Measurements from ENCODE around the gene ITSN2. TPM values are rescaled to one million over a fixed set of nuclear protein-coding genes. Genes with fewer than 3 reads are reported as not detected.

Gene ITSN2
- polyA plus RNA-seq, 1 donor from 2014 or later, result 10.6 TPM

DNA sequence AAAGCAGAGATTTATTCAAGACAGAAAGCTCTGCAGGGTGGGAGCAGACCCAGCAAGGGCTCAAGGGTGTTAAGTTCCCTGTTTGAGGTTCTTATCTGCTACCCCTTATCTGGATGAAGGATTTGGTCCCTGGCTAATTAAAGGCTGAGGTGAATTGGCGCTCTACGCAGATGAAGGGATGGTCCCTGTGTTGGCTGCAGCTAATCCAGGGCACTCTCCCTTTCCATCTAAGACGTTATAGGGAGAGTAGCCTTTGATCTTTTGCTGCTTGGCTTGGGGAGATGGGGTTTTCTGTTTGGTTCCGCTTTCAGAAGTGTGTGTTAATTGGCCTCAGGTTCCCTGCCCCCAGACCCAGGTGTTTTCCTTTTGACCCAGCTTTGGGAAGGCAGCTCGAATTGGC is 168.5 kb downstream of the ITSN2 start:
- Histone ChIP-seq H3F3A (ENCODE audit: insufficient read depth, low read length, poor library complexity, severe bottlenecking) (no peaks in the 10 kb centered on the region), H2AFZ (ENCODE audit: low read depth, low read length) (no peak overlapping the region), H3K4me3 (ENCODE audit: low read length) (no peak overlapping the region), H3K9ac (ENCODE audit: low read length) (no peak overlapping the region), H3K36me3 (ENCODE audit: insufficient read depth, low read length) (peaks cover 8% of the 10 kb centered on the region), H3K9me2 (ENCODE audit: insufficient read depth, low read length) (no peaks in the 10 kb centered on the region), H4K20me1 (ENCODE audit: insufficient read depth) (no peaks in the 10 kb centered on the region), H3K79me2 (replicated peaks; ENCODE audit: insufficient read depth, low read length) (no peaks in the 10 kb centered on the region), H3K9me3 (ENCODE audit: low read length) (no peaks in the 10 kb centered on the region), H3K27ac (ENCODE audit: low read length) (no peak overlapping the region), H3K4me2 (ENCODE audit: low read length) (no peak overlapping the region), H3K27me3 (ENCODE audit: insufficient read depth, low read depth, low read length) (no peaks in the 10 kb centered on the region)
- TF ChIP-seq TAF1 (IDR thresholded peaks at IDR 0.05; ENCODE audit: low read depth) (no peak), EZH2 (IDR thresholded peaks at IDR 0.05; ENCODE audit: borderline replicate concordance, insufficient read depth, low read length, poor library complexity, severe bottlenecking) (no peak), POLR2AphosphoS5 (IDR thresholded peaks at IDR 0.05) (no peak), RAD21 (conservative IDR thresholded peaks at IDR 0.05) (no peak), SMC3 (conservative IDR thresholded peaks at IDR 0.05; ENCODE audit: poor library complexity) (no peak), EP300 (conservative IDR thresholded peaks at IDR 0.05; ENCODE audit: poor library complexity, severe bottlenecking) (no peak), MXI1 (conservative IDR thresholded peaks at IDR 0.05; ENCODE audit: poor library complexity, severe bottlenecking) (no peak)
- TF ChIP-seq, protein P1, sequence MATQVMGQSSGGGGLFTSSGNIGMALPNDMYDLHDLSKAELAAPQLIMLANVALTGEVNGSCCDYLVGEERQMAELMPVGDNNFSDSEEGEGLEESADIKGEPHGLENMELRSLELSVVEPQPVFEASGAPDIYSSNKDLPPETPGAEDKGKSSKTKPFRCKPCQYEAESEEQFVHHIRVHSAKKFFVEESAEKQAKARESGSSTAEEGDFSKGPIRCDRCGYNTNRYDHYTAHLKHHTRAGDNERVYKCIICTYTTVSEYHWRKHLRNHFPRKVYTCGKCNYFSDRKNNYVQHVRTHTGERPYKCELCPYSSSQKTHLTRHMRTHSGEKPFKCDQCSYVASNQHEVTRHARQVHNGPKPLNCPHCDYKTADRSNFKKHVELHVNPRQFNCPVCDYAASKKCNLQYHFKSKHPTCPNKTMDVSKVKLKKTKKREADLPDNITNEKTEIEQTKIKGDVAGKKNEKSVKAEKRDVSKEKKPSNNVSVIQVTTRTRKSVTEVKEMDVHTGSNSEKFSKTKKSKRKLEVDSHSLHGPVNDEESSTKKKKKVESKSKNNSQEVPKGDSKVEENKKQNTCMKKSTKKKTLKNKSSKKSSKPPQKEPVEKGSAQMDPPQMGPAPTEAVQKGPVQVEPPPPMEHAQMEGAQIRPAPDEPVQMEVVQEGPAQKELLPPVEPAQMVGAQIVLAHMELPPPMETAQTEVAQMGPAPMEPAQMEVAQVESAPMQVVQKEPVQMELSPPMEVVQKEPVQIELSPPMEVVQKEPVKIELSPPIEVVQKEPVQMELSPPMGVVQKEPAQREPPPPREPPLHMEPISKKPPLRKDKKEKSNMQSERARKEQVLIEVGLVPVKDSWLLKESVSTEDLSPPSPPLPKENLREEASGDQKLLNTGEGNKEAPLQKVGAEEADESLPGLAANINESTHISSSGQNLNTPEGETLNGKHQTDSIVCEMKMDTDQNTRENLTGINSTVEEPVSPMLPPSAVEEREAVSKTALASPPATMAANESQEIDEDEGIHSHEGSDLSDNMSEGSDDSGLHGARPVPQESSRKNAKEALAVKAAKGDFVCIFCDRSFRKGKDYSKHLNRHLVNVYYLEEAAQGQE (IDR thresholded peaks at IDR 0.05; ENCODE audit: borderline replicate concordance), result no peak
- TF ChIP-seq, protein P2, sequence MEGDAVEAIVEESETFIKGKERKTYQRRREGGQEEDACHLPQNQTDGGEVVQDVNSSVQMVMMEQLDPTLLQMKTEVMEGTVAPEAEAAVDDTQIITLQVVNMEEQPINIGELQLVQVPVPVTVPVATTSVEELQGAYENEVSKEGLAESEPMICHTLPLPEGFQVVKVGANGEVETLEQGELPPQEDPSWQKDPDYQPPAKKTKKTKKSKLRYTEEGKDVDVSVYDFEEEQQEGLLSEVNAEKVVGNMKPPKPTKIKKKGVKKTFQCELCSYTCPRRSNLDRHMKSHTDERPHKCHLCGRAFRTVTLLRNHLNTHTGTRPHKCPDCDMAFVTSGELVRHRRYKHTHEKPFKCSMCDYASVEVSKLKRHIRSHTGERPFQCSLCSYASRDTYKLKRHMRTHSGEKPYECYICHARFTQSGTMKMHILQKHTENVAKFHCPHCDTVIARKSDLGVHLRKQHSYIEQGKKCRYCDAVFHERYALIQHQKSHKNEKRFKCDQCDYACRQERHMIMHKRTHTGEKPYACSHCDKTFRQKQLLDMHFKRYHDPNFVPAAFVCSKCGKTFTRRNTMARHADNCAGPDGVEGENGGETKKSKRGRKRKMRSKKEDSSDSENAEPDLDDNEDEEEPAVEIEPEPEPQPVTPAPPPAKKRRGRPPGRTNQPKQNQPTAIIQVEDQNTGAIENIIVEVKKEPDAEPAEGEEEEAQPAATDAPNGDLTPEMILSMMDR (IDR thresholded peaks at IDR 0.05; ENCODE audit: poor library complexity, severe bottlenecking), result no peak

GRCh38 chr2:24191156-24191555 is 169.2 kb downstream of the ITSN2 start:
- no peak overlapping the region for H3K4me3 ChIP-seq (ENCODE audit: low read length)
- no peaks in the 10 kb centered on the region for H3K9me3 ChIP-seq (ENCODE audit: low read length)
- H4K20me1 ChIP-seq (ENCODE audit: insufficient read depth), result no peaks in the 10 kb centered on the region
- no peak overlapping the region for H3K9ac ChIP-seq (ENCODE audit: low read length)
- H3K79me2 ChIP-seq (replicated peaks; ENCODE audit: insufficient read depth, low read length), result no peaks in the 10 kb centered on the region
- H3K27me3 ChIP-seq (ENCODE audit: insufficient read depth, low read depth, low read length), result no peaks in the 10 kb centered on the region
- H3K4me2 ChIP-seq (ENCODE audit: low read length), result no peak overlapping the region
- TF ChIP-seq SMC3 (conservative IDR thresholded peaks at IDR 0.05; ENCODE audit: poor library complexity), result no peak
- peaks cover 8% of the 10 kb centered on the region for H3K36me3 ChIP-seq (ENCODE audit: insufficient read depth, low read length)
- H2AFZ ChIP-seq (ENCODE audit: low read depth, low read length), result no peak overlapping the region
- H3K9me2 ChIP-seq (ENCODE audit: insufficient read depth, low read length), result no peaks in the 10 kb centered on the region
- H3K27ac ChIP-seq (ENCODE audit: low read length), result no peak overlapping the region
- H3F3A ChIP-seq (ENCODE audit: insufficient read depth, low read length, poor library complexity, severe bottlenecking), result no peaks in the 10 kb centered on the region

DNA sequence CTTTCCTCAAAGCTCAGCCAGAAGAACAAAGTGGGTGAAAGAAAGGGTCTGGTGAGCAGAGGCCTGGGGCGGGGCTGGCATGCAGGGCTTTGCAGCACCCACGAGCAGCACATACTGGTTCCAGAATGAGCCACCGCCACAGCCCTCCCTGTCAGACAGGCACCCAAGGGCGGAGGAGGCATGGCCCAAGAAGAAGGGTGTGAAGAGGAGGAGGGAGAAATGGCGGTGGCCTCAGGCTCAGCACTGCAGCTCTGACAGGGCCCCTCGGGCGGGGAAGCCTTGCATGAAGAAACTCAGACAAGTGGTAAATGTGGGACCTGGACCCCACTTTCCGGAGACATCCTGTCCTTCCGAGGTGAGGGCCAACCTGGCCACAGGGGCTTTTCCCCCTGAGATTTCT is 169.8 kb downstream of the ITSN2 start:
- no peak overlapping the region for H3K27ac ChIP-seq (ENCODE audit: low read length)
- no peaks in the 10 kb centered on the region for H3K9me2 ChIP-seq (ENCODE audit: insufficient read depth, low read length)
- no peaks in the 10 kb centered on the region for H3K9me3 ChIP-seq (ENCODE audit: low read length)
- no peak overlapping the region for H3K4me3 ChIP-seq (ENCODE audit: low read length)
- H3F3A ChIP-seq (ENCODE audit: insufficient read depth, low read length, poor library complexity, severe bottlenecking), result no peaks in the 10 kb centered on the region
- no peaks in the 10 kb centered on the region for H3K79me2 ChIP-seq (replicated peaks; ENCODE audit: insufficient read depth, low read length)
- no peak for TF ChIP-seq SMC3 (conservative IDR thresholded peaks at IDR 0.05; ENCODE audit: poor library complexity)
- TF ChIP-seq, protein P1 (IDR thresholded peaks at IDR 0.05; ENCODE audit: borderline replicate concordance), result no peak
- no peak for TF ChIP-seq POLR2AphosphoS5 (IDR thresholded peaks at IDR 0.05)
- TF ChIP-seq, protein P2 (IDR thresholded peaks at IDR 0.05; ENCODE audit: poor library complexity, severe bottlenecking), result no peak
- no peak for TF ChIP-seq MXI1 (conservative IDR thresholded peaks at IDR 0.05; ENCODE audit: poor library complexity, severe bottlenecking)
- no peak for TF ChIP-seq TAF1 (IDR thresholded peaks at IDR 0.05; ENCODE audit: low read depth)
- no peak for TF ChIP-seq RAD21 (conservative IDR thresholded peaks at IDR 0.05)
- no peak for TF ChIP-seq EP300 (conservative IDR thresholded peaks at IDR 0.05; ENCODE audit: poor library complexity, severe bottlenecking)
- no peak for TF ChIP-seq EZH2 (IDR thresholded peaks at IDR 0.05; ENCODE audit: borderline replicate concordance, insufficient read depth, low read length, poor library complexity, severe bottlenecking)
- no peak overlapping the region for H3K9ac ChIP-seq (ENCODE audit: low read length)
- no peak overlapping the region for H3K4me2 ChIP-seq (ENCODE audit: low read length)
- H3K27me3 ChIP-seq (ENCODE audit: insufficient read depth, low read depth, low read length), result no peaks in the 10 kb centered on the region
- no peaks in the 10 kb centered on the region for H4K20me1 ChIP-seq (ENCODE audit: insufficient read depth)
- H3K36me3 ChIP-seq (ENCODE audit: insufficient read depth, low read length), result peaks cover 8% of the 10 kb centered on the region
- no peak overlapping the region for H2AFZ ChIP-seq (ENCODE audit: low read depth, low read length)
